Measurements from ENCODE around the gene CERS6.
"Not testable (repeated sequence)": the region's sequence is repeated elsewhere in the genome, so short reads cannot be mapped to it uniquely, and the experiment has no call there.

The CERS6 gene

GRCh38 chr2:168486477-168486876, 30.4 kb downstream of the CERS6 start:
- TF ChIP-seq SUZ12 (IDR thresholded peaks at IDR 0.05) (no peak), LEF1 (IDR thresholded peaks at IDR 0.05; ENCODE audit: borderline replicate concordance) (no peak), TARDBP (IDR thresholded peaks at IDR 0.05) (no peak), PKNOX1 (IDR thresholded peaks at IDR 0.05) (no peak), FOXA1 (IDR thresholded peaks at IDR 0.05) (no peak), HDGF (IDR thresholded peaks at IDR 0.05; ENCODE audit: borderline replicate concordance) (no peak), SP1 (IDR thresholded peaks at IDR 0.05) (no peak), NFRKB (IDR thresholded peaks at IDR 0.05) (no peak), FOXM1 (IDR thresholded peaks at IDR 0.05; ENCODE audit: borderline replicate concordance) (no peak), ZNF384 (IDR thresholded peaks at IDR 0.05) (no peak), ELF4 (IDR thresholded peaks at IDR 0.05) (no peak), BHLHE40 (IDR thresholded peaks at IDR 0.05; ENCODE audit: borderline replicate concordance) (no peak), ARNT (IDR thresholded peaks at IDR 0.05) (no peak), CTBP1 (IDR thresholded peaks at IDR 0.05; ENCODE audit: borderline replicate concordance) (no peak), L3MBTL2 (conservative IDR thresholded peaks at IDR 0.05) (no peak), FOXK2 (IDR thresholded peaks at IDR 0.05) (no peak)
- CTCF ChIA-PET = no interaction called here
- POLR2A ChIA-PET = no interaction called here
- DNase-seq (ENCODE audit: extremely low spot score) = no peak

DNA sequence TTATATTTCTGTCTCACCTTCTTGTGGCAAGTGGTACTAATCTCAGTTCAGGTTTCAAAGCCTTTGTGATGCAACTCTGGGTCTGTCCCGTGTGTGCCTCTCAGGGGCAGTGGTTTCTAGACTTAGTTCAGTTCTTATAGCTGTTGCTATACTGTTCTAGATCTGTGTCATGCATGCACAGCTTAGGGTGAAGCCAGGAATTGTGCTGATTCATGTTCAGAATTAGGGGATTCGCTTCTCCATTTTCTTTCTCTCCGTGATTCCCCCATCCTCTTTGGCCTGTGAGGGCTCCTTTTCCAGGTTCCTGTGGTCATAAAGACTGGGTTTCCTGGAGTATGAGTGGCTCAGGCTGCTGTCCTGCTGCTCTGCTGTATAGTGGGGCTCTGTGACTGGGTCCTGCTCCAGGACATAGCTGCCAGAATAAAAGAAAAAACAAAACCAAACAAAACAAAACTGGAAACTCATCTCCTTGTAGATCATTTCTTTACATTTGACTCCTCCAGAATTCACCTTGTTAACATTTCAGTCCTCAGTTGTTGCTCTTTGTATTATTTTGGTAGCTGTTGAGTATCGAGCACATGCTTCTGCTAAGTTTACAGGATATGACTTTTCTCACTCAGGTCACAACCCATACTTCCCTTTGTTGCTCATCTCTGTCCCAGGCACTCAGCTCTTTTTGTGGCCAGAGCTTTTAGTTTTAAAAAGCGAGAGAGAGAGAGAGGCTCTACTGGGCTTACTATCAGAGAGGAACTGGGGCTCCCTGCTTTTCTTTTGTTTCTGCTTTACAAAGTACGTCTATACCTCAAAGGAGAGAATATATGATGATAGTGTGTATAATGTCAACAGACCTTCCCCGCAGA, 34.2 kb downstream of the CERS6 start:
- no peak for TF ChIP-seq ZNF384 (IDR thresholded peaks at IDR 0.05)
- TF ChIP-seq PKNOX1 (IDR thresholded peaks at IDR 0.05) = no peak
- no peak for TF ChIP-seq FOXM1 (IDR thresholded peaks at IDR 0.05; ENCODE audit: borderline replicate concordance)
- no peak for TF ChIP-seq L3MBTL2 (conservative IDR thresholded peaks at IDR 0.05)
- no peak for TF ChIP-seq HDGF (IDR thresholded peaks at IDR 0.05; ENCODE audit: borderline replicate concordance)
- no peak for TF ChIP-seq CTBP1 (IDR thresholded peaks at IDR 0.05; ENCODE audit: borderline replicate concordance)
- ChIA-PET POLR2A (no interaction called here), CTCF (interaction anchor here (0.6 to 0.7 kb wide), 3 partner anchors 84 to 215 kb away, joined by 3 to 6 read pairs (median 4); no protein-coding TSS in a partner anchor)
- no peak for DNase-seq (ENCODE audit: extremely low spot score)

DNA sequence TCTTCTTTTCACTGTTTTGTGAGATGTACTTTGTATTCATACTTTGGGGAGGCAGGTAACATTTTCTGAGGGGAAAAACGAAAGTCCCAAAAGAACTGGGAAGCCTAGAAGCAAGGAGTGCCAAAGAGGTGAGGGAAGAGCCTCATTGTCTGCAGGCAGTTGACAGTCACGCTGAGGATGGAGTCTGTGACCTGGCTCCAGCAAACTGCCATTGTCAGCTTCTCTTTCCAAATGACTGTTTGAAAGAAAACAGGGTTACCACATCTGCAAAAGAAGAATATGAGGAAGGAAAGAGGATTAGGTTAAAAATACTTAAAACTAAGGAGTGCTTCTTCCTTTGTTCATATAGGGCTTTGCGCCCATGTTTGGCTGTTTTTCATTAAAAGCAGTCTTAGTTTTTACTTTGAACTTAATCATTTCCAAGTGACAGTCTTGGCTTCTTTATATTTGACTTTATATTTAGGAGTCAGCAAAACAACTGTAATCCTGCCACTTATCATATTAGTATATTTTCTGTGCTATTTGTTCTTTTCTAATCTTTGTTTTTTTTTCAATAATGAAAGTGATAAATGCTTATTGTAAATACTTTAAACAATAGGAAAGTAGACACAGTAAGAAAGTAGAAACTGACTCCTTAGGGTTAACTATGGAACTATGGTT, 35.0 kb downstream of the CERS6 start:
- POLR2A ChIA-PET = no interaction called here
- CTCF ChIA-PET = interaction anchor here (0.7 kb wide), 1 partner anchor 214 kb away, joined by 4 read pairs; no protein-coding TSS in a partner anchor

GRCh38 chr2:168491728-168492127, 35.7 kb downstream of the CERS6 start:
- CTCF ChIA-PET; POLR2A ChIA-PET; DNase-seq (ENCODE audit: extremely low spot score): not testable (repeated sequence)

More for the DNA sequence above, 35.0 kb downstream of the CERS6 start:
- no peak for DNase-seq (ENCODE audit: extremely low spot score)
- TF ChIP-seq TARDBP (IDR thresholded peaks at IDR 0.05) (no peak), FOXM1 (IDR thresholded peaks at IDR 0.05; ENCODE audit: borderline replicate concordance) (no peak), BHLHE40 (IDR thresholded peaks at IDR 0.05; ENCODE audit: borderline replicate concordance) (no peak), FOXK2 (IDR thresholded peaks at IDR 0.05) (no peak), HDGF (IDR thresholded peaks at IDR 0.05; ENCODE audit: borderline replicate concordance) (no peak), SUZ12 (IDR thresholded peaks at IDR 0.05) (no peak), FOXA1 (IDR thresholded peaks at IDR 0.05) (no peak), ZNF384 (IDR thresholded peaks at IDR 0.05) (no peak), SP1 (IDR thresholded peaks at IDR 0.05) (no peak), ELF4 (IDR thresholded peaks at IDR 0.05) (no peak)

GRCh38 chr2:168493219-168493618, 37.1 kb downstream of the CERS6 start:
- CTCF ChIA-PET = interaction anchor here (1.4 to 2.5 kb wide), 2 partner anchors 10 to 25 kb away, joined by 4 to 21 read pairs; no protein-coding TSS in a partner anchor
- POLR2A ChIA-PET; DNase-seq (ENCODE audit: extremely low spot score): not testable (repeated sequence)

DNA sequence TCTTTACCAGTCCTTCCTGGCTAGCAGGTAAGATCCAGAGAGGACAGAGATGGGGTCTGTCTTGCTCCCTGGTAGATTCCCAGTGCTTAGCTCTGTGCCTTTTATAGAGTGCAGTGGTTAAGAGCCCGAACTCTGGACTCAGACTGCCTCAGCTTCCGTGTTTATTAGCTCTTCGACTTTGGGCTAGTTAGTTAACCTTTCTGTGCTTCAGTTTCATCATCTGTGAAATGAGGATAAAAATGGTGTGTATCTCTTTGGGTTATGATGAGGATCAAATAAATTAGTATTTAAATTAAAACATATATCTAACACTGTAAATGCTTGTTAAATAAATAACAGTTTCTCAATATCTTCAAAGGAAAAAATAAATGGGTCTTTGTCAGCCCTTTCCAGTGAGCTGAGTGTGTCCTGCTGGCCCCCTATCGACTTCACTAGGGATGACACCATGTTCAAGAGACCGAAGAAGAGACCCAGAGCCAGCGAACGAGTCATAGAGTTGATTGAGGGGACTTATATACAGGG, 38.2 kb downstream of the CERS6 start:
- peak; percentile 46 for DNase-seq (ENCODE audit: extremely low spot score)

DNA sequence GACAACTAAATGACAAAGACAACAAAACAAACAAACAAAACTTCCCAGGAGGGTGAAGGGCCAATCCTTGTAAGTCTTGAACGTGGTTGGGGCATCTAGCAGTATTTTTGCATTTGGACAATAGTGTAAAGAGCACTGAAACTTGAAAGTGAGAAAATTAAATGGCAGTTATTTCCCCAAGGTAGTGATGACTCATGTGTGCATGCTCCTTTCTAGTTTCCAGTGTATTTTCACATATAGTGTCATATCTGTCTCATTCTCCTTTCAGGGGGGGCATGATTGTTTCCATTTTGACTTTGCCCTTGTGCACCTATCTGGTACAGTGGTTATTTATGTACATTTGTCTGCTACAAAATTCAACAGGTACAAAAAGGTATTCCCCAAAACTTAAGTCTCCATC, 39.5 kb downstream of the CERS6 start:
- TF ChIP-seq HDGF (IDR thresholded peaks at IDR 0.05; ENCODE audit: borderline replicate concordance) (no peak), SUZ12 (IDR thresholded peaks at IDR 0.05) (no peak), FOXA1 (IDR thresholded peaks at IDR 0.05) (no peak), FOXK2 (IDR thresholded peaks at IDR 0.05) (no peak), CTBP1 (IDR thresholded peaks at IDR 0.05; ENCODE audit: borderline replicate concordance) (no peak), BHLHE40 (IDR thresholded peaks at IDR 0.05; ENCODE audit: borderline replicate concordance) (no peak), SP1 (IDR thresholded peaks at IDR 0.05) (no peak), ZNF384 (IDR thresholded peaks at IDR 0.05) (no peak), ELF4 (IDR thresholded peaks at IDR 0.05) (no peak), L3MBTL2 (conservative IDR thresholded peaks at IDR 0.05) (no peak), LEF1 (IDR thresholded peaks at IDR 0.05; ENCODE audit: borderline replicate concordance) (no peak), PKNOX1 (IDR thresholded peaks at IDR 0.05) (no peak)
- ChIA-PET CTCF (interaction anchor here (2.5 kb wide), 1 partner anchor 13 kb away, joined by 21 read pairs; no protein-coding TSS in a partner anchor), POLR2A (no interaction called here)
- no peak for DNase-seq (ENCODE audit: extremely low spot score)

More for the DNA sequence above, 38.2 kb downstream of the CERS6 start:
- POLR2A ChIA-PET = no interaction called here
- CTCF ChIA-PET = interaction anchor here (0.6 to 2.5 kb wide), 7 partner anchors 12 to 205 kb away, joined by 3 to 21 read pairs (median 3); no protein-coding TSS in a partner anchor
- TF ChIP-seq HDGF (IDR thresholded peaks at IDR 0.05; ENCODE audit: borderline replicate concordance) (no peak), FOXM1 (IDR thresholded peaks at IDR 0.05; ENCODE audit: borderline replicate concordance) (no peak), ZNF384 (IDR thresholded peaks at IDR 0.05) (no peak), ARNT (IDR thresholded peaks at IDR 0.05) (no peak)

Data from HEK293T (cell line).